Stimulated activated CD4-positive, alpha-beta T cell treated with anti-CD3 and anti-CD28 coated beads, Interleukin-1b, Interleukin-23, amount 100 ng/mL, for 1 hour (primary cell): Measurements from ENCODE around the gene SEMA4D.

ENCODE experiments used
- DNase-seq, 2 donors: peaks; one replicate each; pipeline ENCODE4 v3.0.0-alpha.2; 2020; ENCODE audit warnings: low read depth in 2 of 2

Gene SEMA4D

GRCh38 chr9:89500008-89500407 lies 2.1 kb upstream of the SEMA4D start:
- no peak for DNase-seq

GRCh38 chr9:89498852-89499480 lies 1.1 kb upstream of the SEMA4D start:
- no peak for DNase-seq

- DNase-seq: no peak
Measured at GRCh38 chr9:89497257-89497963, 503 bp downstream of the SEMA4D start.

- no peak for DNase-seq
Measured at GRCh38 chr9:89496645-89497256, 1.2 kb downstream of the SEMA4D start.

GRCh38 chr9:89495824-89496560 lies 1.9 kb downstream of the SEMA4D start:
- no peak for DNase-seq

GRCh38 chr9:89494199-89494598 lies 3.7 kb downstream of the SEMA4D start:
- no peak for DNase-seq

- DNase-seq: no peak
Measured at GRCh38 chr9:89493671-89494070, 4.2 kb downstream of the SEMA4D start.

GRCh38 chr9:89493181-89493580 lies 4.7 kb downstream of the SEMA4D start:
- no peak for DNase-seq

GRCh38 chr9:89492586-89492985 lies 5.3 kb downstream of the SEMA4D start:
- no peak for DNase-seq

- no peak for DNase-seq
Measured at GRCh38 chr9:89491694-89492093, 6.2 kb downstream of the SEMA4D start.

GRCh38 chr9:89489548-89490530 lies 8.1 kb downstream of the SEMA4D start:
- DNase-seq: no peak

GRCh38 chr9:89488936-89489335 lies 9.0 kb downstream of the SEMA4D start:
- no peak for DNase-seq

GRCh38 chr9:89488131-89488530 lies 9.8 kb downstream of the SEMA4D start:
- DNase-seq: no peak

- DNase-seq: no peak
Measured at GRCh38 chr9:89486681-89487080, 11.2 kb downstream of the SEMA4D start.

GRCh38 chr9:89484475-89485404 lies 13.2 kb downstream of the SEMA4D start:
- no peak for DNase-seq

GRCh38 chr9:89483592-89484474 lies 14.1 kb downstream of the SEMA4D start:
- no peak for DNase-seq

- no peak for DNase-seq
Measured at GRCh38 chr9:89482901-89483361, 15.0 kb downstream of the SEMA4D start.

- no peak for DNase-seq
Measured at GRCh38 chr9:89482056-89482851, 15.7 kb downstream of the SEMA4D start.
